ENCODE measurements around the gene ZNF888. TPM values are rescaled to one million over a fixed set of nuclear protein-coding genes. Genes with fewer than 3 reads are reported as not detected.
A peak's percentile ranks its signal among the peaks of the same experiment; 100 is the strongest.

ZNF888 gene
- total and polyA plus RNA-seq, 9 of the 15 experiments (the other 6 are each of a cell fraction or from before 2014, with no cell fraction given): 1.6 to 13.3 (median 9.9) TPM

- H3K4me3 ChIP-seq: no peak overlapping the region
- H3K4me2 ChIP-seq (ENCODE audit: insufficient read depth, low read length): no peak overlapping the region
- peaks cover 11% of the 10 kb centered on the region for H3K9me3 ChIP-seq (replicated peaks; ENCODE audit: control insufficient read depth, insufficient read depth, low read depth, low read length)
- H3K27me3 ChIP-seq (ENCODE audit: control insufficient read depth in 2 of 2, insufficient read depth in 2 of 2, low read length in 2 of 2): no peaks in the 10 kb centered on the region
- TF ChIP-seq CBFA2T2 (conservative IDR thresholded peaks at IDR 0.05): no peak
- TF ChIP-seq ZNF253 (CRISPR knock-in tag; conservative IDR thresholded peaks at IDR 0.05): no peak
- WGBS (ENCODE audit: insufficient coverage, low coverage, missing lambda C conversion rate): 73% methylated on average over 15 of the region's 17 CpGs
- peaks cover 3% of the 10 kb centered on the region; the same call in 1 of the 3 replicates for H3K36me3 ChIP-seq (ENCODE audit: control insufficient read depth, insufficient read depth, low read length)
- H3K9me1 ChIP-seq (ENCODE audit: control insufficient read depth, insufficient read depth, low read length): no peaks in the 10 kb centered on the region
- intact Hi-C loops (cut with micrococcal nuclease): no loop called here
- H3K4me1 ChIP-seq (replicated peaks in 1 of 2; ENCODE audit: control insufficient read depth in 2 of 2, insufficient read depth in 2 of 2, low read length in 2 of 2): peaks cover 5 to 23% of the 10 kb centered on the region in 2 experiments
- in situ Hi-C loops (cut with MboI): no loop called here
- POLR2A ChIA-PET: no interaction called here
- CTCF ChIA-PET (ENCODE audit: low intra/inter-chr PET ratio): no interaction called here
- no peak overlapping the region for H2AFZ ChIP-seq (ENCODE audit: low read depth, low read length)
- DNase-seq (ENCODE audit: extremely low read depth in 1 of 4, low spot score in 3 of 4) (no peak), FAIRE-seq (no peak), ATAC-seq (no peak)
- H3K79me2 ChIP-seq (ENCODE audit: control insufficient read depth, insufficient read depth, low read length): peaks cover 34% of the 10 kb centered on the region
- BruUV-seq (replicated peaks): no TSS peak
- H3K9ac ChIP-seq (ENCODE audit: insufficient read depth in 1 of 2, low read depth in 2 of 2, low read length in 2 of 2): no peak overlapping the region
- no peak overlapping the region for H3K27ac ChIP-seq (ENCODE audit: extremely low read depth, low read depth, low read length)
- no peaks in the 10 kb centered on the region for H4K20me1 ChIP-seq (replicated peaks; ENCODE audit: control insufficient read depth, insufficient read depth, low read length)
Measured at GRCh38 chr19:52943884-52944643, 20.8 kb upstream of the ZNF888 start.

- CTCF ChIA-PET (ENCODE audit: low intra/inter-chr PET ratio): no interaction called here
- intact Hi-C loops (cut with micrococcal nuclease): no loop called here
- no peak for ATAC-seq
- TF ChIP-seq RBM17 (IDR thresholded peaks at IDR 0.05; ENCODE audit: borderline replicate concordance, low read depth, low read length) (no peak), MNT (conservative IDR thresholded peaks at IDR 0.05) (no peak)
Measured at GRCh38 chr19:52943134-52943883, 20.1 kb upstream of the ZNF888 start.

More at GRCh38 chr19:52943134-52943883, 20.1 kb upstream of the ZNF888 start:
- in situ Hi-C loops (cut with MboI): no loop called here
- Histone ChIP-seq H3K4me3 (peak overlapping the region; percentile 95), H3K4me1 (replicated peaks in 1 of 2; ENCODE audit: control insufficient read depth in 2 of 2, insufficient read depth in 2 of 2, low read length in 2 of 2) (peaks cover 12 to 24% of the 10 kb centered on the region in 2 experiments), H3K4me2 (ENCODE audit: insufficient read depth, low read length) (peak overlapping the region; percentile 87), H3K36me3 (ENCODE audit: control insufficient read depth, insufficient read depth, low read length) (peaks cover 6% of the 10 kb centered on the region; the same call in 1 of the 3 replicates), H3K79me2 (ENCODE audit: control insufficient read depth, insufficient read depth, low read length) (peaks cover 41% of the 10 kb centered on the region), H4K20me1 (replicated peaks; ENCODE audit: control insufficient read depth, insufficient read depth, low read length) (no peaks in the 10 kb centered on the region), H3K9me3 (replicated peaks; ENCODE audit: control insufficient read depth, insufficient read depth, low read depth, low read length) (peaks cover 8% of the 10 kb centered on the region), H2AFZ (ENCODE audit: low read depth, low read length) (peak overlapping the region; percentile 92; the same call in 1 of the 2 replicates), H3K9me1 (ENCODE audit: control insufficient read depth, insufficient read depth, low read length) (no peaks in the 10 kb centered on the region), H3K27ac (ENCODE audit: extremely low read depth, low read depth, low read length) (peak overlapping the region; percentile 69; the same call in 1 of the 3 replicates), H3K9ac (ENCODE audit: insufficient read depth in 1 of 2, low read depth in 2 of 2, low read length in 2 of 2) (peak overlapping the region; percentile 51 to 91; a peak in 3 of 4 replicates), H3K27me3 (ENCODE audit: control insufficient read depth in 2 of 2, insufficient read depth in 2 of 2, low read length in 2 of 2) (no peaks in the 10 kb centered on the region)
- 69% methylated on average over 27 of the region's 29 CpGs for WGBS (ENCODE audit: insufficient coverage, low coverage, missing lambda C conversion rate)
- no TSS peak for BruUV-seq (replicated peaks)
- POLR2A ChIA-PET: interaction anchor here (0.7 kb wide), 1 partner anchor 18 kb away, joined by 3 read pairs; no protein-coding TSS in a partner anchor
- no peak for DNase-seq (ENCODE audit: extremely low read depth in 1 of 4, low spot score in 3 of 4)
- no peak for FAIRE-seq
